GM23338 (cell line): ENCODE data around the gene CYGB. TPM values are rescaled to one million over a fixed set of nuclear protein-coding genes. Genes with fewer than 3 reads are reported as not detected.

ENCODE experiments used
- ATAC-seq: fragments of 200-7000 bp; cut with Tn5 transposase; 3 replicates; pipeline ENCODE4 v1.9.1; 2020
- DNase-seq: peaks from one replicate; pipeline ENCODE4 v3.0.0-alpha.2; 2015; ENCODE audit warnings: low spot score
- H2AFZ ChIP-seq: fragments of 200-600 bp; sonication (generic); 2 replicates; pipeline ENCODE4 v1.8.0; 2016; ENCODE audit warnings: antibody characterized with exemption, mild to moderate bottlenecking, moderate library complexity
- H3F3A ChIP-seq: fragments of 200-600 bp; sonication (generic); replicated peaks from 2 replicates; pipeline ENCODE4 v1.8.0; 2017; ENCODE audit warnings: antibody characterized with exemption, mixed run types, low read depth
- H3K27ac ChIP-seq: fragments of 200-600 bp; sonication (generic); 2 replicates; pipeline ENCODE4 v1.6.1; 2016; ENCODE audit warnings: low read depth
- H3K27me3 ChIP-seq: fragments of 200-600 bp; sonication (generic); 2 replicates; pipeline ENCODE4 v1.8.0; 2016; ENCODE audit warnings: mild to moderate bottlenecking, mixed run types, moderate library complexity; ENCODE audit not compliant: insufficient read depth
- H3K36me3 ChIP-seq: fragments of 200-600 bp; sonication (generic); 2 replicates; pipeline ENCODE4 v1.8.0; 2016; ENCODE audit warnings: mild to moderate bottlenecking; ENCODE audit not compliant: insufficient read depth
- H3K4me1 ChIP-seq: fragments of 200-600 bp; sonication (generic); 2 replicates; pipeline ENCODE4 v1.8.0; 2016; ENCODE audit warnings: mild to moderate bottlenecking, moderate library complexity; ENCODE audit not compliant: insufficient read depth
- H3K4me2 ChIP-seq: fragments of 200-600 bp; sonication (generic); 2 replicates; pipeline ENCODE4 v1.7.1; 2017; ENCODE audit warnings: mixed run types
- H3K4me3 ChIP-seq: fragments of 200-600 bp; sonication (generic); 2 replicates; pipeline ENCODE4 v1.6.1; 2016; ENCODE audit warnings: mixed run types
- H3K79me2 ChIP-seq: fragments of 200-600 bp; sonication (generic); replicated peaks from 2 replicates; pipeline ENCODE4 v1.8.0; 2017; ENCODE audit warnings: mild to moderate bottlenecking; ENCODE audit not compliant: insufficient read depth
- H3K9me2 ChIP-seq: fragments of 200-600 bp; sonication (generic); 2 replicates; pipeline ENCODE4 v1.8.0; 2017; ENCODE audit not compliant: insufficient read depth
- H4K20me1 ChIP-seq: fragments of 200-600 bp; sonication (generic); replicated peaks from 2 replicates; pipeline ENCODE4 v1.8.0; 2017; ENCODE audit warnings: mild to moderate bottlenecking; ENCODE audit not compliant: insufficient read depth
- H3K27ac Mint-ChIP-seq: 2 replicates; pipeline ENCODE4 v1.8.0; 2020; ENCODE audit warnings: inconsistent platforms, mild to moderate bottlenecking, moderate library complexity, mixed read lengths
- H3K27me3 Mint-ChIP-seq: 3 replicates; pipeline ENCODE4 v1.8.0; 2022; ENCODE audit warnings: low read depth, mild to moderate bottlenecking, moderate library complexity, mixed read lengths, inconsistent platforms; ENCODE audit not compliant: insufficient read depth, poor library complexity
- H3K36me3 Mint-ChIP-seq: 3 replicates; pipeline ENCODE4 v1.8.0; 2021; ENCODE audit warnings: low read depth, mild to moderate bottlenecking, inconsistent platforms, moderate library complexity, mixed read lengths
- H3K4me1 Mint-ChIP-seq: 3 replicates; pipeline ENCODE4 v1.8.0; 2020; ENCODE audit warnings: mild to moderate bottlenecking, inconsistent platforms, mixed read lengths
- H3K4me3 Mint-ChIP-seq: 3 replicates; pipeline ENCODE4 v1.8.0; 2021; ENCODE audit warnings: moderate library complexity, mild to moderate bottlenecking, inconsistent platforms, mixed read lengths
- H3K9me3 Mint-ChIP-seq: 3 replicates; pipeline ENCODE4 v1.8.0; 2020; ENCODE audit warnings: moderate library complexity, mild to moderate bottlenecking, inconsistent platforms, mixed read lengths
- CREB1 ChIP-seq: fragments of 250-450 bp; sonication (Bioruptor Pico); IDR thresholded peaks from 2 replicates; pipeline ENCODE4 v1.5.0; 2020; ENCODE audit warnings: low read depth, mild to moderate bottlenecking, moderate library complexity
- CTCF ChIP-seq, 2 experiments: fragments of 200-600 bp in 1 of 2; sonication (generic) in 1 of 2; conservative IDR thresholded peaks; 2 replicates each; pipeline versions ENCODE4 v1.5.1 to v1.6.1; 2016 to 2017; ENCODE audit warnings: antibody characterized with exemption in 2 of 2, low read depth in 2 of 2, mild to moderate bottlenecking in 2 of 2, moderate library complexity in 1 of 2
- ETS1 ChIP-seq: IDR thresholded peaks from 2 replicates; pipeline ENCODE4 v1.6.1; 2016; ENCODE audit warnings: antibody characterized with exemption
- EZH2 ChIP-seq: fragments of 200-600 bp; sonication (generic); IDR thresholded peaks from one replicate; pipeline ENCODE4 v1.8.0; 2017; ENCODE audit warnings: antibody characterized with exemption, mild to moderate bottlenecking, low read depth; ENCODE audit not compliant: unreplicated experiment
- EZH2phosphoT487 ChIP-seq: fragments of 200-600 bp; sonication (generic); IDR thresholded peaks from one replicate; pipeline ENCODE4 v1.8.1; 2018; ENCODE audit warnings: antibody characterized with exemption; ENCODE audit not compliant: unreplicated experiment
- JUNB ChIP-seq: IDR thresholded peaks from one replicate; pipeline ENCODE4 v1.6.1; 2016; ENCODE audit warnings: antibody characterized with exemption; ENCODE audit not compliant: unreplicated experiment
- NANOG ChIP-seq: IDR thresholded peaks from 2 replicates; pipeline ENCODE4 v1.6.1; 2016; ENCODE audit warnings: antibody characterized with exemption, borderline replicate concordance
- POLR2AphosphoS5 ChIP-seq: IDR thresholded peaks from 2 replicates; pipeline ENCODE4 v1.6.1; 2016; ENCODE audit warnings: antibody characterized with exemption, low read depth
- REST ChIP-seq: IDR thresholded peaks from one replicate; pipeline ENCODE4 v1.6.1; 2018; ENCODE audit warnings: antibody characterized with exemption; ENCODE audit not compliant: unreplicated experiment
- STAT1 ChIP-seq: IDR thresholded peaks from one replicate; pipeline ENCODE4 v1.6.1; 2016; ENCODE audit warnings: antibody characterized with exemption; ENCODE audit not compliant: unreplicated experiment
- ZNF114 ChIP-seq: fragments of 250-450 bp; sonication (Bioruptor Pico); IDR thresholded peaks from 2 replicates; pipeline ENCODE4 v1.5.0; 2020; ENCODE audit warnings: mild to moderate bottlenecking, moderate library complexity
- ZNF331 ChIP-seq: fragments of 250-450 bp; sonication (Bioruptor Pico); IDR thresholded peaks from 2 replicates; pipeline ENCODE4 v1.5.0; 2020; ENCODE audit warnings: low read depth, mild to moderate bottlenecking, moderate library complexity
- ZNF462 ChIP-seq: fragments of 250-450 bp; sonication (Bioruptor Pico); IDR thresholded peaks from 2 replicates; pipeline ENCODE4 v1.5.0; 2020; ENCODE audit warnings: mild to moderate bottlenecking, moderate library complexity
- polyA plus RNA-seq: library from polyadenylated mRNA; unstranded; fragments of >200 nt; fragmentation: Nextera tagmentation; extraction: Ambion mirVana; gene quantifications from 2 replicates; pipeline ENCODE4 v1.2.1, GENCODE V29; 2016
- total RNA-seq: library from RNA; depleted of rRNA; stranded (reverse); fragments of >200 nt; shearing (Covaris generic); gene quantifications from 2 replicates; pipeline ENCODE4 v1.2.3, GENCODE V29; 2014

Gene CYGB
- total and polyA plus RNA-seq, 2 experiments from 2014 or later, result 1.2 to 1.7 TPM

- peaks cover 35% of the 10 kb centered on the region for H3K4me1 ChIP-seq
- no peak for TF ChIP-seq JUNB
- no peak for TF ChIP-seq EZH2
- no peak for TF ChIP-seq REST
- no peak for TF ChIP-seq EZH2phosphoT487
- TF ChIP-seq ZNF331, result no peak
- peak; percentile 58; the same call in 1 of the 2 replicates for TF ChIP-seq CREB1
- no peak for TF ChIP-seq STAT1
- TF ChIP-seq POLR2AphosphoS5, result peak; percentile 97
- TF ChIP-seq CTCF (conservative IDR thresholded peaks at IDR 0.05; ENCODE audit: low read depth in 2 of 2), result peak; percentile 54 to 60
- no peak for TF ChIP-seq ZNF114 (CRISPR knock-in tag)
- TF ChIP-seq NANOG, result no peak
- peak; percentile 95 for TF ChIP-seq ETS1
- TF ChIP-seq ZNF462 (CRISPR knock-in tag), result no peak
- peak overlapping the region; percentile 96 for H3K4me2 ChIP-seq
- DNase-seq (peak; percentile 99), ATAC-seq (peak; percentile 95)
- H3K27ac ChIP-seq, result peak overlapping the region; percentile 80
- Mint-ChIP-seq H3K36me3 (peaks cover 49% of the 10 kb centered on the region), H3K9me3 (no peaks in the 10 kb centered on the region), H3K27me3 (peaks cover 12% of the 10 kb centered on the region), H3K4me1 (peaks cover 36% of the 10 kb centered on the region), H3K27ac (peak overlapping the region; percentile 99), H3K4me3 (peak overlapping the region; percentile 99)
- H4K20me1 ChIP-seq, result peaks cover 36% of the 10 kb centered on the region
- H3K27me3 ChIP-seq, result no peaks in the 10 kb centered on the region
- peak overlapping the region; percentile 97 for H3K4me3 ChIP-seq
- H3K36me3 ChIP-seq, result peaks cover 26% of the 10 kb centered on the region
- peaks cover 36% of the 10 kb centered on the region for H3F3A ChIP-seq
- peaks cover 48% of the 10 kb centered on the region for H3K79me2 ChIP-seq
- H3K9me2 ChIP-seq, result no peaks in the 10 kb centered on the region
- H2AFZ ChIP-seq, result peak overlapping the region; percentile 87; the same call in 1 of the 2 replicates
These were observed 20.1 kb upstream of the CYGB start for GRCh38 chr17:76557368-76558197.
